ENCODE measurements around the gene SLC6A6.
A peak's percentile ranks its signal among the peaks of the same experiment; 100 is the strongest.
"Not testable (repeated sequence)": the region's sequence is repeated elsewhere in the genome, so short reads cannot be mapped to it uniquely, and the experiment has no call there.

The SLC6A6 gene

GRCh38 chr3:14508966-14509795 is 106.8 kb downstream of the SLC6A6 start:
- DNase-seq: peak; percentile 47

- DNase-seq: no peak
These were observed 107.3 kb downstream of the SLC6A6 start for GRCh38 chr3:14509796-14510100.

GRCh38 chr3:14510838-14511622 is 108.6 kb downstream of the SLC6A6 start:
- DNase-seq: no peak

DNA sequence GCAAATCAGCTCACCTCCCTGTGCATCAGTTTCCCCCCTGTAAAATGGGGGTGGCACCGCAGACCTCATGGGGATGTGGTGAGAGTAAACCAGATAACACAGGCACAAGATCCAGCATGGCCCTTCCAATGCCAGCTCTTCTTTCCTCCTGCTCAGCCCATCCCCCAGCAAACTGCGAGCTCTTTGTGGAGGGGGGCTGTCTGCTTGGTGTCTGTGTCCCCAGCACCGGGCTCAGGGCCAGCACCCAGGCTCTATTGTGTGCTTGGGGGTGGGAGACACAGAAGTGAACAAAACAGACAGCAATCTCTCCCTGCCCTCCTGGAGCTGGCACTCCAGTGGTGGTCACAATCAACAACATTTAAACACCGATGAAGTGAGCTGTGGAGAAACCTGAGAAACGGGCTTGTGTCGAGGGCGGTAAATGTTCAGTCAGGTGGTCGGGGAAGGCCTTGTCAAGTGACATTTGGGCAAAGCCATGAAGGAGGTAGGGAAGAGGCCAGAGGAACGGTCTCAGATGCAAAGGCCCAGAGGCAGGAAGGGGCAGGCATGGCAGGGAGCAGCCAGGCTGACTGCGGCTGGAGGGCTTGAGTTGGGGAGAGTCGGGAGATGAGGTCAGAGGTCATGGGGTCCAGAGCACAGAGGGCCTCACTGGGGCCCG is 109.3 kb downstream of the SLC6A6 start:
- no peak for DNase-seq

DNA sequence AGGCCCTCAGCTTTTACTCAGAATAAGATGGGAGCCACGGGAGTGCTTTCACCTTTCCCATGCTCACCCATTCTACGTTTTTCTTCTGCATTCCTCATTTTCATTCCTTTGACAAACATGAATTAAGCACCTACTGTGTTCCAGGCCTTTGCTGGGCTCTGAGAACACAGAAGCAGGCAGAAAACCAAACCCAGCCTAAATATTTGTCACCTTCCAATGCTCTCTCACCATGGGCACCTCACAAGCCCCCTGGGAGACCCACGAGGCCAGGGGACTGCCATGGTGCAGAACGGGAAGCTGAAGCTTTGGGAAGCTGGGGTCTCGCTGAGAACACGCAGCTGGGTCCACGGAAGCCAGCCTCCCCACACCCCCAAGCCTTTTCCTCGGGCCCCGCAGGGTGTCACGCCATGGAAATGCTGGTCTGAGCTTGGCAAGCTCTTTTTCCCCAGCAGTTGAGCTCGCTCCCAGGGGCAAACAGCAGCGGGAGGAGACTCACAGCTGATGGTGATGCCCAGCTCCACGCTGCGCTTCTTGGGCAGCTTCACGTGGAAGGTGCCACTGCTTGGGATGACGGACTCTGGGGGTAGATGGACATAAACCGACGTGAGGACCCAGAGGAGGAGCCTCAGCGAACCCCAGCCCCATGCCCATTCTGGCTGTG is 110.0 kb downstream of the SLC6A6 start:
- no peak for DNase-seq

GRCh38 chr3:14512942-14513327 is 110.5 kb downstream of the SLC6A6 start:
- no peak for DNase-seq

DNA sequence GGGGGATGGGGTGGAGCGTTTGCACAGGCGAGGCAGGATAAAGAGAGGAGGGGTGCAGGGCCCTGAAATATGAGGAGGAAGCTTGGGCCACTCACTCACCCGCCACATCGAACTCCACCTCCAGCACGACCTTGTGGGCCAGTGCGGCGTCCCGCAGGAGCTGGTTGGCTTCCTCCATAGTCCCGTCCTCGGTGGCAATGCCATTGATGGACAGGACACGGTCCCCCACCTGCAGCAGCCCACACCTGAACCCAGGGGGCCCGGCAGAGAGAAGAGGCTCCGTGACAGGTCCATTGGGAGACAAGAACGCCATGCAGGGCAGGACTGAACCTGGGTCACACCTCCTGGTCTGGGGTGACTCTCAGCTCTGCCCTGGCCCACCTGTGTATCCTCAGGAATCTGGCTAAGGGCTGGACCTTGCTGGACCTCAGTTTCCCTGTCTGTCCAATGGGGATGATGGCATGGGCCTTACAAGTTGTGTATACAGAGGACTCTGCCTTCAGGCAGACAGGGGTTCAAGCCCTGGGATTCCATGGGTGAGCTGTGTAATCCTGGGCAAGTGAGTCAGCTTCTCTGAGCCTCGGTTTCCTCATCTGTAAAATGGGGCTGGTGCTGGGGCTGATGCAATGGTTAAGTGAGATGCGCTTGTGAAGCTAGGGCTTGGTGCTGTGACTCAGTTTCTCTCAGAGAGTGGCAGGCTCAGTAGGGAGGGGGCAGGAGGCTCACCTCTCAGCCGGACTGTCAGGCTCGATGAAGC is 111.3 kb downstream of the SLC6A6 start:
- DNase-seq: no peak

DNA sequence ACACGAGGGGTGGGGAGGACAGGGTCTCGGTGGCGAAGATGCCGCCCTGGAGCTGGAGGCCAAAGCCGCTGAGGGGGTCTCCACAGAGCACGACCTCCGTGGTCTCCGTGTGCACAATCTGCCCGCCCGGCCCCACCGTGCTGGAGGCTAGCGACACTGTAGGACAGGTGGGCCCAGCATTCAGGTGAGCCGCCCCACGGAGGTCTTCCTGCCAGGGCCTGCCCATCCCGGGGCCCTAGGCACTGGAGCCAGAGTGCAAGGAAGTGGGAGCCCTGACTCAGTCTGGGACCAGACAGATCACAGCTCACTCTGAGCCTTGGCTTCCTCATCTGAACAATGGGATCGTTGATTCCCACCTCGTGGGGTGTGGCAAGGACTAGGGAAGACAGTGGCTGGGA is 111.9 kb downstream of the SLC6A6 start:
- no peak for DNase-seq

- DNase-seq: not testable (repeated sequence)
These were observed 113.1 kb downstream of the SLC6A6 start for GRCh38 chr3:14515526-14515925.

GRCh38 chr3:14516738-14517345 is 114.4 kb downstream of the SLC6A6 start:
- no peak for DNase-seq

DNA sequence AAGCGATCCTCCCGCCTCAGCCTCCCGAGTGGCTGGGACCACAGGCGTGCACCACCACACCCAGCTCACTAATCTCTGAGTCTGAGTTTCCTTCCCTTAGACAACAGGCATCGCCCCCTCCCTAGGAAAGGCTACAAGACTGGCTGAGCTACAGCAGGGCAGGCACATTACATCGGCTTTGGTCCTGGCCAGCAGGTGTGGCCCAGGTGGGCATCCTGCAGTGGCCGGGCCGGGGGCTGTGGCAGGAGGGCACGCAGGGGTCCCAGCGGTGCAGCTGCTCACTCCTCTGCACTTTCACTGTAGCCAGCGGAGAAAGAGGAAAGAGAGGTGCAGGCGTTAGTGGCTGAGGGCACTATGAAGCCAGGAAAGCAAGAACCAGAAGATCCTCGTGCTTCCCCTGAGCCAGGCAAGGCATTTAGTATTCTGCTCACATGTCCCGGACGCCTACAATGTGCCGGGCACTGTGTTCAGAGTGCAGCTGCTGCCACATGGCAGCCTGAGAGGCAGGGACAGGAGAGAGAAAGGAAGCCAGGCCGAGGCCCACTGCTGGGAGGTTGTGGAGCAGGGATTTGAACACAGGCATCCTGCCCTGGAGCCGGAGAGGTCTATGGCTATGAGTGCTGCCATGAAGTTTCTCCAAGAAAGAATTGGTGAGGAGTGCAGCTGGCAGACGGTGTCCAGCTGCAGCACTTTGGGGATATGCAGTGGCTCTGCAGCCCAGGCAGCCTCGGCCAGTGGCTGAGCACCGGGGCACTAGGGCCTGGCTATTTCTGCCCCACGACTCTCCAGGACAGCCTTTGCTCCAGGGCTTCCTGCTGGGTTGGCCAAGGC is 115.4 kb downstream of the SLC6A6 start:
- no peak for DNase-seq

GRCh38 chr3:14518432-14518802 is 116.0 kb downstream of the SLC6A6 start:
- no peak for DNase-seq

GRCh38 chr3:14518893-14519292 is 116.5 kb downstream of the SLC6A6 start:
- no peak for DNase-seq

DNA sequence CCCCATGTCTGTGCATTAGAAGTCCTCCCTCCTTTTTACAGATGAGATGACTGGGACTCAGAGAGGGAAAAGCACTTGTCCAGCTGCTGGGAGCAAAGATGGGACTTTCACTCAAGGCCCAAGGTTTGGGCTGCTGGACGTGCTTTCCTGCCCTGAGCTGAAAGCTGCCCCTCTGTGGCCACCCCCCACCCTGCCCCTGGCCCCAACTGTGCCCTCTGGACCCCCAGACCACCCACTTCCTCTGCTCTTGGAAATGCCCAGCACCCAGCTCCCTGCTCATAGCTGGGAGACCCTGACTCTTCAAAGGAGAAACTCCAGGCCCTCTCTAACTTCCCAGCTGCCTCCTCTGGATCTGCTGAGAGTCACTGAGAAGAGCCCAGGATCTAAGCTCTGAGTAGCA is 117.0 kb downstream of the SLC6A6 start:
- no peak for DNase-seq

DNA sequence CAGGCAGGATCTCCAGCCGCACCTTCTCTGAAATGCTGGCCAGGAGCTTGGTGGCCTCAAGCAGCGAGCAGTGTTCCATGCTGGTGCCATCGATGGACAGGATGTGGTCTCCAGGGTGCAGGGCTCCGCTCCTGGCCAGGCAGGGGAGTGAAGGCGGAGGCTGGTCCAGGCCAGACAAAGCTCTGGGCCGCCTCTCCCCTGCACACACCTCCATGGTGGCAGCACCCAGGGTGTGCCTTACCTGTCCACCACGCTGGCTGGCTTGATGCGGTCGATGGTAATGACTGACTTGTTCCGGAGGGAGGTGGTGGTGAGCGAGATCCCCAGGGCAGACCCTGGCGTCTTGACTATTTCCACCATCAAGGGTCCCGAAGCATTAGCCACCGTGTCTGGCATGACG is 117.7 kb downstream of the SLC6A6 start:
- no peak for DNase-seq

- no peak for DNase-seq
These were observed 118.6 kb downstream of the SLC6A6 start for GRCh38 chr3:14520967-14521366.

GRCh38 chr3:14521611-14522010 is 119.2 kb downstream of the SLC6A6 start:
- DNase-seq: no peak

- no peak for DNase-seq
These were observed 119.8 kb downstream of the SLC6A6 start for GRCh38 chr3:14522129-14522691.

- DNase-seq: no peak
These were observed 120.4 kb downstream of the SLC6A6 start for GRCh38 chr3:14522768-14523167.

DNA sequence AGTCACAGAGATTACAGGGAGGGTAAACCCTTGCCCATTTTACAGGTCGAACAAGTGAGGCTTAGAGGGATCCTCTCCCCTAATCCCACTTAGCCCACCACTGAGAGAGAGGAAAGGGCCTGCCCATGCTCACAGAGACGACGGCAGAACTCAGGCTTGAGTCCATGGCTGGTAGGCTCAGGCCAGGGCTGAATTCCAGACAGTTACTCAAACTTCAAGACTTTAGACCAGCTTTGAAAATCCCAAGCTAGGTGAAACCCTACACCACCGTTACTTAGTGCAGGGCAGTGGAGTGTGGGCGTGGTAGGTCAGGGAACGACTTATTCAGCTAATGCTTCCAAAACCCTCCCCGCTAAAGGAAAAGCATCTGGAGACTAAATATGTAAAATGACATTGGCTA is 121.4 kb downstream of the SLC6A6 start:
- no peak for DNase-seq

GRCh38 chr3:14524311-14524711 is 121.9 kb downstream of the SLC6A6 start:
- DNase-seq: no peak

Measured in CD4-positive, alpha-beta T cell treated with Interleukin-1 beta for 1 hour (primary cell).